NCI-H1417 (cell line): ENCODE measurements around the gene SMCO4.
A peak's percentile ranks its signal among the peaks of the same experiment; 100 is the strongest.
"Not testable (repeated sequence)": the region's sequence is repeated elsewhere in the genome, so short reads cannot be mapped to it uniquely, and the experiment has no call there.

ENCODE experiments used
- DNase-seq, 3 experiments: peaks; one replicate each; lab custom pipeline; 2025; lab: John Stamatoyannopoulos, UW

The SMCO4 gene

GRCh38 chr11:93476796-93477195 is 66.4 kb downstream of the SMCO4 start:
- peak in 1 of 3 experiments; percentile 26 for DNase-seq

DNA sequence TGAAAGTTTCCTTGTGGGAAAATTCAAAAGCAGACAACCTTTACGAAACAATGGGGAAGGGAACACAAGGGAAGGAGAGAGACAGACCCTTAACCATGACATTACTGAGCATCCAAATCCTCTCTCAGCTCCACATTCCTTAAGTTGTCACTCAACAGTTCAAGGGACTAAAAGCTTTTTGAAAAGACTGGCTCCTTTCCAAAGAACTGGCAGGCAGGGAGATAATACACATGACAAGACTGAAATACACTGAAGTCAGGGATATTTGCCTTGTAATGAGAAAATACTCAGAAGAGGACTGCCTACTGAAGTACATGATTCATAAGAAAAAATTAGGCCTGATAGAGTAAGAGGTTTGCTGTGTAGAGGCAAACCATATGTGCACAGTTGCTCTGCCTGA is 69.1 kb downstream of the SMCO4 start:
- DNase-seq: no peak

GRCh38 chr11:93468290-93468689 is 74.9 kb downstream of the SMCO4 start:
- peak in 1 of 3 experiments; percentile 50 for DNase-seq

GRCh38 chr11:93467054-93467453 is 76.1 kb downstream of the SMCO4 start:
- no peak for DNase-seq

DNA sequence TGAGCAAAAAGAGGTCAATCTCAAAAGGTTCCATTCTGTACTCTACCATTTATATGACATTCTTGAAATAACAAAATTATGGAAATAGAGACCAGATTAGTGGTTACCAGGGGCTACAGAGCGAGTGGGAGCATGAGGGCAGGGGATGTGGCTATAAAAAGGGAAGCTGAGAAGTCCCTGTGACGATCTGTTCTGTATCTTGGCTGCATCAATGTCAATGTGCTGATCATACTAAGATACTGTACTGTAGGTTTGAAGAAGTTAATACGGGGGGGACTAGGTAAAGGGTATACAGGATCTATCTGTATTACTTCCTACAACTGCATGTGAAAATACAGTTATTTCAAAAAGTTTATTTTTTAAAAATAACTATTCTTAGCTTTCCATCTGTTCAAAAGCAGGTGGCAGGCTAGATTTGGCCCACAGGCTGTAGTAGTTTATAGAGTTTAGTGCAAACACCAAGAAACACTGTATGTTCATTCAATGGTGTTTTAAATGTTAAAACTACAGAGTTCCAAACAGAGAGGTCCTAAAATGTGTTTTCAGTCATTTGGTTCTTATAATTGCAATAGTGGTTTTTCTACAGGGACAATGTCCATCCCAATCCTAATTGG is 78.2 kb downstream of the SMCO4 start:
- no peak for DNase-seq

GRCh38 chr11:93463666-93464065 is 79.5 kb downstream of the SMCO4 start:
- not testable (repeated sequence) for DNase-seq

GRCh38 chr11:93458286-93458685 is 84.9 kb downstream of the SMCO4 start:
- no peak for DNase-seq

GRCh38 chr11:93444617-93445073 is 98.5 kb downstream of the SMCO4 start:
- peak; percentile 65 to 87 (median 79) for DNase-seq

DNA sequence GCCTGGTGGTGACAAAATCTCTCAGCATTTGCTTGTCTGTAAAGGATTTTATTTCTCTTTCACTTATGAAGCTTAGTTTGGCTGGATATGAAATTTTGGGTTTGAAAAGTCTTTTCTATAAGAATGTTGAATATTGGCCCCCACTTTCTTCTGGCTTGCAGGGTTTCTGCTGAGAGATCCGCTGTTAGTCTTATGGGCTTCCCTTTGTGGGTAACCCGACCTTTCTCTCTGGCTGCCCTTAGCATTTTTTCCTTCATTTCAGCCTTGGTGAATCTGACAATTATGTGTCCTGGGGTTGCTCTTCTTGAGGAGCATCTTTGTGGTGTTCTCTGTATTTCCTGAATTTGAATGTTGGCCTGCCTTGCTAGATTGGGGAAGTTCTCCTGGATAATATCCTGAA is 100.0 kb downstream of the SMCO4 start:
- not testable (repeated sequence) for DNase-seq

GRCh38 chr11:93432247-93432646 is 110.9 kb downstream of the SMCO4 start:
- DNase-seq: no peak
